HAP-1 (cell line): ENCODE measurements around the gene PIGN.

Source experiments
- DNase-seq, 2 experiments: peaks; one replicate each; pipeline ENCODE4 v3.0.0-alpha.2; 2016 to 2020; ENCODE audit warnings: low spot score in 2 of 2
- H3K27me3 ChIP-seq: fragments of 250-450 bp; sonication (Bioruptor Pico); 2 replicates; pipeline ENCODE4 v1.5.1; 2020; ENCODE audit warnings: low read depth, mild to moderate bottlenecking, moderate library complexity
- H3K36me3 ChIP-seq: fragments of 250-450 bp; sonication (Bioruptor Pico); replicated peaks from 2 replicates; pipeline ENCODE4 v1.5.1; 2020; ENCODE audit warnings: mild to moderate bottlenecking
- H3K4me1 ChIP-seq: fragments of 250-450 bp; sonication (Bioruptor Pico); 2 replicates; pipeline ENCODE4 v1.5.1; 2020; ENCODE audit warnings: mild to moderate bottlenecking
- H3K4me3 ChIP-seq: fragments of 250-450 bp; sonication (Bioruptor Pico); 2 replicates; pipeline ENCODE4 v1.5.1; 2020; ENCODE audit warnings: mild to moderate bottlenecking, moderate library complexity
- H3K9me3 ChIP-seq: fragments of 250-450 bp; sonication (Bioruptor Pico); 2 replicates; pipeline ENCODE4 v1.5.1; 2020; ENCODE audit warnings: mild to moderate bottlenecking, moderate library complexity
- in situ Hi-C: fragments of 300-500 bp; cut with MboI; formaldehyde crosslinking; loops from 3 replicates; pipeline ENCODE4 v1.14.3; 2020; ENCODE audit warnings: low sequenced_read_pairs, inconsistent platforms, mixed read lengths

Gene PIGN

DNA sequence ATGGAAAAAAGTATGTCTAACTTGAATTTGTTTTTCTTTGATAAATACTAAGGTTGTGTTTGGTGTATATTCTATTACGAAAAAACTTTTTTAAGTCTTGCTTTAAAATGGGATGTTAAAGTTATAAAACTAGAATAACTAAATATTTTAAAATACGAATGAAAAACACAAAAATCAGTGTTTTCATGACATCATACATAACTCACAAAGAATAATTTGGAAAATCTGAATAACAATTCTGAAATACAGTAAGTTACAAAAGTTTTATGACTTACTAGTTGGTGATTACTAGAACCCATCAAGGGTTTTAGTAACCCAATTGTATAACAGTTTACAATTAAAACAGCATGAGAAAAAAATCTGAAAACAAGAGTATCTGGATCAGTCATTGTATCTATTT is 61.2 kb downstream of the PIGN start:
- no peak for DNase-seq
- Histone ChIP-seq H3K9me3 (no peaks in the 10 kb centered on the region), H3K4me1 (no peaks in the 10 kb centered on the region), H3K4me3 (no peak overlapping the region), H3K27me3 (no peaks in the 10 kb centered on the region), H3K36me3 (no peaks in the 10 kb centered on the region)
- in situ Hi-C loops: loop anchor here (25.0 kb wide), 1 partner anchor 538 kb away; no protein-coding TSS in a partner anchor

DNA sequence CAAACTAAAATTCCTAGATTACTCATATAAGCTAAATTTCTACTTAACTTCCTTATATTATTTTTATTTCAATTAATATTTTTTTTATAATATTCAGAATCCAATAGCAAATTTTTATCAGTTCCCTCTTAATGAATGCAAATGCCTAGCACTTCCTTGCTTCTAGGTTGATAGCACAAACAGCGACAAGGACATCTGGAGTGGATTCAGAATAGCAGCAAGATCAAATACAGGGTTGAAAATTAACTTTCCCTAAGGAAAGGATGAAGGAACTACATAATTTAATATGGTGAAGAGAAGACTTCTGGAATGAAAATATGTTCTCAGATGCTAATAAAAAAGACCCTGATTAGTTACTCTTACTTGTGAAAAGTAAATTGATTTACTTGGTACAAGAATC is 64.5 kb downstream of the PIGN start:
- no peaks in the 10 kb centered on the region for H3K36me3 ChIP-seq

DNA sequence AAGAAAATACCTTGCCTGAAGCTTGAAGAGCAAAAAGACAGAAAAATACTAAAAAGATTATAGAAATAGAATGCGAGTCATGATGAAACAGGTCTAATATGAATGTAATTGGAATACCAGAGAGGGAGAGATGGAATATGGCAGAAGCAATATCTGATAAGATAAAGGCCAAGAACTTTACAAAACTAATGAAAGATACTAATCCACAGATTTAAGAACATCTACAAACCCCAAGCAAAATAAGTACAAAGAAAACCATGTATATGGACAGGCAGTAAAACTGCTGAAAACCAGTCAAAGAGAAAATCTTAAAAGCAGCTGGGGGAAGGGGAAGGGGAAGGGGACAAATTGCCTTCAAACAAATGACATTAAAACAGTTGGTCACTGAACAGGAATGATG is 67.0 kb downstream of the PIGN start:
- Histone ChIP-seq H3K4me1 (no peaks in the 10 kb centered on the region), H3K9me3 (no peaks in the 10 kb centered on the region), H3K4me3 (no peak overlapping the region), H3K27me3 (no peaks in the 10 kb centered on the region), H3K36me3 (no peaks in the 10 kb centered on the region)
- no peak for DNase-seq
- in situ Hi-C loops: no loop called here

More for the DNA sequence above, 64.5 kb downstream of the PIGN start:
- Histone ChIP-seq H3K4me1 (no peaks in the 10 kb centered on the region), H3K9me3 (no peaks in the 10 kb centered on the region), H3K4me3 (no peak overlapping the region), H3K27me3 (no peaks in the 10 kb centered on the region)
- DNase-seq: no peak
- in situ Hi-C loops: no loop called here

DNA sequence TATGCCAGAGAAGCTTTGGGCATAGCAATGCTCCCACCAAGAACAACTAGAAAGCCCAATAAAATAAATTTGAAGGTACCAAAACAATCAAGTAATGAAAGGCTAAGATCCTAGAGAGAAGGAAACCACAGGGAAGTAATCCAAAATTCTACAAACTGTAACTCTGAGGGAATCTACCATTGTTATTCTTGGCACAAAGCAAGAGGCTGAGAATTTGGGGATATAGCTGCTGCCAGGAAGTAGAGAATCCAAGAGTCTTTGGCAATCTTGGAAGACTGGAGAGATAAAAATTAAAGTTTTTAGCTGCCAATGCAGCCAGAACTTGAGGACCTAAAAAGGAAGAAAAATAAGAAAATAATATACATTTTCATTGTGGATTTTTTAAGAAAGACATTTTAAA is 68.5 kb downstream of the PIGN start:
- Histone ChIP-seq H3K4me3 (no peak overlapping the region), H3K9me3 (no peaks in the 10 kb centered on the region), H3K27me3 (no peaks in the 10 kb centered on the region), H3K4me1 (no peaks in the 10 kb centered on the region), H3K36me3 (no peaks in the 10 kb centered on the region)
- in situ Hi-C loops: no loop called here
- DNase-seq: no peak

GRCh38 chr18:62109676-62110075 is 77.2 kb downstream of the PIGN start:
- no peak overlapping the region for H3K4me3 ChIP-seq
- in situ Hi-C loops: no loop called here
- no peaks in the 10 kb centered on the region for H3K27me3 ChIP-seq
- H3K4me1 ChIP-seq: no peaks in the 10 kb centered on the region
- H3K36me3 ChIP-seq: no peaks in the 10 kb centered on the region
- DNase-seq: no peak
- no peaks in the 10 kb centered on the region for H3K9me3 ChIP-seq

- no peaks in the 10 kb centered on the region for H3K9me3 ChIP-seq
- in situ Hi-C loops: no loop called here
- no peaks in the 10 kb centered on the region for H3K4me1 ChIP-seq
- no peak overlapping the region for H3K4me3 ChIP-seq
- no peaks in the 10 kb centered on the region for H3K27me3 ChIP-seq
- H3K36me3 ChIP-seq: no peaks in the 10 kb centered on the region
- DNase-seq: no peak
Measured at GRCh38 chr18:62107881-62108280, 79.0 kb downstream of the PIGN start.

DNA sequence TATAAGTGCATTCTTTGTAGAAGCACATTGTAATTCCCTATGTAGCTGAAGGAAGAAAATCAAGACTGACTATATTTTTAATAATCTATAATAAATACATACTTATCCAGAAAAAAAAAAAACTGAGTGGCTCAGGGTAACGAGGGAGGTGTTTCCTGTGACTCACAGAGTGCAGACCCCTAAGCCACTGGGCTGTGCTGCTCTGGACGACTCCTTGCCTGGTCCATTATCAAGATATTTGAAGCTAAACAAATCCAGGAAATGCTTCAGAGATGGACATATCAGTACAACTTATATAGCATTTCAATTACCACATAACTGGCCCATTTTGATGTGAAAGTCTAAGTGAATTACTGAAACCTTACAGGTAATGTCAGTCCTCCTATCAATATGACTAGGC is 80.6 kb downstream of the PIGN start:
- Histone ChIP-seq H3K4me3 (no peak overlapping the region), H3K4me1 (no peaks in the 10 kb centered on the region), H3K36me3 (no peaks in the 10 kb centered on the region), H3K9me3 (no peaks in the 10 kb centered on the region), H3K27me3 (no peaks in the 10 kb centered on the region)
- DNase-seq: no peak
- in situ Hi-C loops: no loop called here

DNA sequence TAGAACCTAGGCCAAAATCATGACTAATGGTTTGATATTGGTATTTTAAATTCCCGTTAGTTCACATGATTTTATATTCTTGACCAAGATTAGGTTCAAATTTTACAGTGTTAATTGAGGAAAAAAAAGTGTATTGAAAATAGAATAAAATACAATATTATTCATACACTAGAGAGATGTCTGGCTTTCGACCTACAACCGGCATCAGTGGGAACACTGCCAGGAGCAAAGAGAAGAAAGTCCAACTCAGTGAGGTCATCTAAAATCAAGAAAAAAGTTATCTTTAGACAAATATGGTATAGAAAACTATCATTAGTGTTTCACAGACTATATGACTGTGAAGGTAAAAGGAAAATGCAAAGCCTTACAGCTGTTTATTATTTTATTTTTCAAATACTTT is 81.5 kb downstream of the PIGN start:
- in situ Hi-C loops: no loop called here
- H3K9me3 ChIP-seq: no peaks in the 10 kb centered on the region
- no peak for DNase-seq
- no peak overlapping the region for H3K4me3 ChIP-seq
- H3K27me3 ChIP-seq: no peaks in the 10 kb centered on the region
- H3K36me3 ChIP-seq: no peaks in the 10 kb centered on the region
- no peaks in the 10 kb centered on the region for H3K4me1 ChIP-seq

GRCh38 chr18:62102221-62102620 is 84.6 kb downstream of the PIGN start:
- in situ Hi-C loops: no loop called here
- H3K9me3 ChIP-seq: no peaks in the 10 kb centered on the region
- no peak for DNase-seq
- peaks cover 3% of the 10 kb centered on the region; the same call in 1 of the 2 replicates for H3K36me3 ChIP-seq
- no peaks in the 10 kb centered on the region for H3K27me3 ChIP-seq
- no peak overlapping the region for H3K4me3 ChIP-seq
- no peaks in the 10 kb centered on the region for H3K4me1 ChIP-seq

DNA sequence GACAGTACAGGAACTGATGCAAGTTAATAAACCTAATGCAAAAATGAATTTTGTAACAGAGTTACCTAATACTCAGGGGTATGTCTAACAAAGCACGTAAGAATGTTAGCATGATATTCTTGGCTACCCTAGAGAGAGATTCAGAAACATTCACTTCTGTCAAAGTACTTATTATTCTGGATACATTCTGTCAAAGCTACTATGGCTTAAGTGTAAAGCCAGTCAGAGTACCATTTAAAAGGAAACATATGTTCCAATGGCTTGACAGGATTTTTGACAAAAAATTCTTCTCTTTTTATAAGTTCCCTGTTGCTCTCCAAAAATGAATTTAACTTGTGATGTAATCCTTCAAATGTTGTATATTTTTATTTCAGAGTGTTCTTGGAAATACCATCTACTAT is 85.5 kb downstream of the PIGN start:
- Histone ChIP-seq H3K4me3 (no peak overlapping the region), H3K36me3 (peaks cover 3% of the 10 kb centered on the region; the same call in 1 of the 2 replicates), H3K4me1 (no peaks in the 10 kb centered on the region), H3K27me3 (no peaks in the 10 kb centered on the region), H3K9me3 (no peaks in the 10 kb centered on the region)
- no peak for DNase-seq
- in situ Hi-C loops: no loop called here

- no peaks in the 10 kb centered on the region for H3K9me3 ChIP-seq
- no peak for DNase-seq
- H3K4me1 ChIP-seq: no peaks in the 10 kb centered on the region
- H3K27me3 ChIP-seq: no peaks in the 10 kb centered on the region
- in situ Hi-C loops: no loop called here
- peaks cover 3% of the 10 kb centered on the region; the same call in 1 of the 2 replicates for H3K36me3 ChIP-seq
- no peak overlapping the region for H3K4me3 ChIP-seq
Measured at GRCh38 chr18:62098960-62099359, 87.9 kb downstream of the PIGN start.

DNA sequence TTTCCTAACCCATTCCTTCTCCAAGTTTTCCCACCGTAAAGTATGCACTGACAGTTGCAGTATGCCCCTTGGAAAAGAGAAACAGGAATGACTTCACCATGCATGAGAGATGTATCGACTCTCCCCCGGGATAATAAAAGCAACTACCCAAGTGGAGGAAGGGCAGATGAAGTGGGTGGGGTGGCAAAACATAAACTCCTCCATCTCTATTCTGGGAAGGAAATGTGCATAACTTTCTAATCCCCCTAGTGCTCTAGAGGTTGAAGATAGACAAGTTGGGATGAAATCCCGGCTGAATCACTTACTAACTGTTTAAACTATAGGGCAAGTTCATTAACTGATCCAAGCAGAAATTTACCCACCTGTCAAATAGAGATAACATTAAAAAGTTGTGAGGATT is 89.2 kb downstream of the PIGN start:
- no peaks in the 10 kb centered on the region for H3K27me3 ChIP-seq
- H3K4me1 ChIP-seq: no peaks in the 10 kb centered on the region
- in situ Hi-C loops: no loop called here
- peaks cover 3% of the 10 kb centered on the region; the same call in 1 of the 2 replicates for H3K36me3 ChIP-seq
- no peak for DNase-seq
- H3K9me3 ChIP-seq: no peaks in the 10 kb centered on the region
- H3K4me3 ChIP-seq: no peak overlapping the region

DNA sequence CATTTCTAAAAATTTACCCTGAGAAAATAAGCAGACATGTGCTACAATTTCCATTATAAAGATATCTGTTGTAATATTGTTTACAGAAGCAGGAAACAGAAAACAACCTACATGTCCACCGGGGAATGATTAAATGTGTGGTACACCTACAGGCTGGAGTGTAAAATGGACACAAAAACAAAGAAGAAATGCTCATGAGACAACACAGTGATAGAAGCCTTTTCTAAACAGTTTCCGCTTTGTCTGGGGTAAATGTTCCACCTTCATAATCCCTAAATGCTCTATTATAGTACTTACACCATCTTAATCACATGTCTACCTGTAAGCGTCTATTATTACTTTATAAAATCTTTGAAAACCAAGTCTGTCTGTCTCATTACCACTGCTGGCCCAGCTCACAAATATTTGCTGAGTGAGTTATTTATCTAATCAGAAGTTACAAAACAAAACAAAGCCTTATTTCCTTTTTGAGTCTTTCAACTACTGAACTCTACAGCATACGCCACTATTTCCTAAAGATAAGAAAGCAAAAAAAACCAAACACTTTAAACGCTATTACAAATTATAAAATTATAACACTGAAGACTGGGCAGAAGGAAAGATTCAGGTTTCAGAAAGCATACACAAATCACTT is 95.3 kb downstream of the PIGN start:
- no peaks in the 10 kb centered on the region for H3K4me1 ChIP-seq
- no peaks in the 10 kb centered on the region for H3K36me3 ChIP-seq
- no peak for DNase-seq
- no peaks in the 10 kb centered on the region for H3K9me3 ChIP-seq
- no peaks in the 10 kb centered on the region for H3K27me3 ChIP-seq
- in situ Hi-C loops: no loop called here
- no peak overlapping the region for H3K4me3 ChIP-seq

DNA sequence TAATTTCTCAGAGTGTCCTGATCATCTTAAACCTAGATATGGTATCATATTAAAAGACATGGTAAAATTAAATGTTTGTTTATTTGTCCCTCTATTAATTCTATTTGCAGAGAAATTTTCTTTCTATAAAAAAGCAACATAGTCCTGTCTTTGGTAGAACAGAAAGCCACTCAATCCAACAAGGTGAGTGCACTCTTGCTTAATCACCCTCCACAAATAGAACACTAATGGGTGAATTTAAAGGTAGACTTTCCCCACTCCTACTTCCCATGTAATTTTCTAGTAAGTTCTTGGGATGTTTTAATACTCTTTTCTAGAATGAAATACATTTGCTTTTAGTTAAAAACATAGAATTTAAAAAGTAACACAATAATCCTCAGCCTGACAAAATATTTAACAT is 97.7 kb downstream of the PIGN start:
- no peaks in the 10 kb centered on the region for H3K27me3 ChIP-seq
- no peaks in the 10 kb centered on the region for H3K4me1 ChIP-seq
- no peak for DNase-seq
- no peaks in the 10 kb centered on the region for H3K9me3 ChIP-seq
- no peak overlapping the region for H3K4me3 ChIP-seq
- in situ Hi-C loops: no loop called here
- no peaks in the 10 kb centered on the region for H3K36me3 ChIP-seq

DNA sequence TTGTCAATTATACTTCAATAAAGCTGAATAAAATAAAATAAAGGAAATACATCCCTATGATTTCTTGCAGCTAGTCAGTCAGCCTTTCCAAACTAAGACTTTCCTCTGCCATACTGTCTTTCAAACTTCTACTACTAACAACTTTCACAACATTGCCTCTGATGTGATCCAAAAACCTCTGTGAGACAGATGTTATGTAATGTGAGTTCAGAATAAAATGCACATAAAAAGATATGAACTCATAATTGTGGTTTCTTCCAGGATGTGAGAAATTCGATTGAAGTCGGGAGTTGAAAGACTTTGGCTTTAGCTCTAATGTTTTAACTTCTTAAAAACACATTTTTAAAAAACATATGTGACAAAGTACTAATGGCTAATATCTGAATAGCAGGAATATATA is 98.7 kb downstream of the PIGN start:
- in situ Hi-C loops: no loop called here
- Histone ChIP-seq H3K36me3 (no peaks in the 10 kb centered on the region), H3K9me3 (no peaks in the 10 kb centered on the region), H3K4me3 (no peak overlapping the region), H3K4me1 (no peaks in the 10 kb centered on the region), H3K27me3 (no peaks in the 10 kb centered on the region)
- DNase-seq: no peak
